HPDE6-E6E7 (cell line): ENCODE measurements around the gene WDR91.
"Not testable (repeated sequence)": the region's sequence is repeated elsewhere in the genome, so short reads cannot be mapped to it uniquely, and the experiment has no call there.

ENCODE experiments used
- DNase-seq: peaks from one replicate; pipeline ENCODE4 v3.0.0; 2011; ENCODE audit warnings: missing footprints; ENCODE audit errors: extremely low spot score

The WDR91 gene

DNA sequence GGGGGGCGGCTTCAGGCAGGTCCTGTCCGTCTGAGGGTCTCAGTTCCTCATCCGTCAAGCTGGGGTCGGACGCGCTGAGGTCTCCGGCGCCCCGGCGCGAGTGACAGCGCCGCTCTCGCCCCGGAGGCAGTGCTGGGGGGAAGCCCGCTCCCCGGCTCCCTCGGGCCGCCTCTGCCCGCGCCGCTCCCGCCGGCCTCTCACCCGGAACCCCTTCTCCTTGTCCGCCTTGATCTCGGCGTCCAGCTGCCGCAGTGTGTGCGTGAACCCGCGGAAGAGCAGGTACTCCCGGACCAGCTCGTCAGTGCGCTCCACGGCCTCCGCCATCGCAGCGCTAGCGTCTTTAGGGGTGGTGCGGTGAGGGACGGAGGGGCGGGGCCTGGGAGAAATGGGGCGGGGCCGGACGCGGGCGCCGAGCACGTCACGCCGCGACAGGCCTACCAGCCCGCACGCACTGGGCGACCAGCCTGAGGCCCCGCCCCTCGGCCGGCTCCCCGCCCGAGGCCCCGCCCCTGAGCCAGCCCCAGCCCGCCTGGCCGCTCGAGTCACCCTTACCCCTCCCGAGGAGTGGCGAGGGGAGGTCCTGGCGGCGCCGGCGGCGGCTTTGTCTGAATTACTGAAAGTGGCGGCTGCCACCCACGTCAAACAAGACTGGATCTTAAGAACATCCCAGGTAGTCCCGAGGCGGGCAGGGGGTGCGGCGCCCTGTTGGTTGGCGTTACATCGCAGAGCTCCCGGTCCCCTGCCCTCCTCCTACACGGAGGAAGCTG lies at the start of gene WDR91:
Gene WDR91 (minus strand): TSS at position 348 of the 767 bp plus-strand sequence. CDS start 24 bp downstream, at position 324.
- DNase-seq = peak; percentile 93

DNA sequence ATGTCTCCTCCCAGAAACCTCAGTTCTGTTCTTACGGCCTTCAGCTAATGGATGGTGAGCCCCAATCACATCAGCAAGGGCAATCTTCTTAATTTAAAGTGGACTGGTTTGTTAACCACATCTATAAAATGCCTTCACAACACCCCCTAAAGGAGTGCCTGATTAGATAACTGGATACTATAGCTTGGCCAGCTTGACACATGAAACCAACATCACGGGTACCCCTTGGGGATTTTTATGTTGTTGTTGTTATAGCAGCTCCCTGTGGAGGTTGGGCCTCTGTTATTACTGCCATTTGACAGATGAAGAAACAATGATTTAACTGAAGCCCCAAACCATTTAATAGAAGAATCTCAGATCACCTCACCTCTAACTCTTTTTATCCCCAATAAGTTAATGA lies 49.1 kb upstream of the WDR91 start:
- no peak for DNase-seq

DNA sequence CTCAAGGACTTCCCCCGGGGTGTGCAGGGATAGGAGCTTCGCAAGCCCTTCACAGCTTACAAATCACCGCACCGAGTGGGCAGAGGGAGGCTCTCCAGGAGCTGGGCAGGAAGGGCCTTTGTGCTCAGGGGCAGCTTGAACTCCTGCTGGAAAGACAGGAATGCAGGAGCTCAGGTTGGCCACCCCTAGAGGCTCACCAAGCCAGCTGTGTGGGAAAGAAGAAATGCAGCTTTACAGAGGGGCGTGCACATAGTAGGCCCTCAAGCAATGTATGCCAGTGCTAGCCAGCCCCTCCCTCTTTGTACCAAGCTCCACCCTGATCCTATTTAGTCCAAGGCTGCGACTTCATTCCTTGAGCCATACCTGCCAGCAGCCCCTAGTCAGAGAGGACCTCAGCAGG lies 48.4 kb upstream of the WDR91 start:
- DNase-seq = no peak

DNA sequence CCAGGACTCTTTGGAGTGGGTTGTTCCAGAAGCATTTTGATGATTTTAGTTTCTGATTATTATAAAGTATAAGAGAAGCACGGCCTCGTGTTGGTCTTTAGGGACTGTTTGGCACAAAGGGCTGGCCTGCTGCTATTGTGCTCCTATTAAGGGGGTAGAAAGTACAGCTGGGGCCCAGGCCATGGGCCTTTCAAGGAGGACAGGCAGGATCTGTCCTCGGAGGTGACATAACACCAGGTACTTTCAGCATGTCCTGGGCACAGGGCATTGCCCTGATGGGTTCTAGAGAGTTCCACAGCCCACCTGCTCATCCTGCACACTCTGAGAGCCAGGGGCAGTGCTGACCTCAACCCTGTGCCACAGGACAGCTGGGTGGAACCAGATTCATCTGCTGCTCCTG lies 47.3 kb upstream of the WDR91 start:
- no peak for DNase-seq

- no peak for DNase-seq
These were observed 46.5 kb upstream of the WDR91 start for GRCh38 chr7:135257790-135258189.

GRCh38 chr7:135253851-135254771 lies 42.8 kb upstream of the WDR91 start:
- peak; percentile 82 for DNase-seq

- no peak for DNase-seq
These were observed 40.4 kb upstream of the WDR91 start for GRCh38 chr7:135251496-135252391.

- DNase-seq = no peak
These were observed 37.2 kb upstream of the WDR91 start for GRCh38 chr7:135248546-135248945.

- DNase-seq = no peak
These were observed 36.6 kb upstream of the WDR91 start for GRCh38 chr7:135247746-135248471.

DNA sequence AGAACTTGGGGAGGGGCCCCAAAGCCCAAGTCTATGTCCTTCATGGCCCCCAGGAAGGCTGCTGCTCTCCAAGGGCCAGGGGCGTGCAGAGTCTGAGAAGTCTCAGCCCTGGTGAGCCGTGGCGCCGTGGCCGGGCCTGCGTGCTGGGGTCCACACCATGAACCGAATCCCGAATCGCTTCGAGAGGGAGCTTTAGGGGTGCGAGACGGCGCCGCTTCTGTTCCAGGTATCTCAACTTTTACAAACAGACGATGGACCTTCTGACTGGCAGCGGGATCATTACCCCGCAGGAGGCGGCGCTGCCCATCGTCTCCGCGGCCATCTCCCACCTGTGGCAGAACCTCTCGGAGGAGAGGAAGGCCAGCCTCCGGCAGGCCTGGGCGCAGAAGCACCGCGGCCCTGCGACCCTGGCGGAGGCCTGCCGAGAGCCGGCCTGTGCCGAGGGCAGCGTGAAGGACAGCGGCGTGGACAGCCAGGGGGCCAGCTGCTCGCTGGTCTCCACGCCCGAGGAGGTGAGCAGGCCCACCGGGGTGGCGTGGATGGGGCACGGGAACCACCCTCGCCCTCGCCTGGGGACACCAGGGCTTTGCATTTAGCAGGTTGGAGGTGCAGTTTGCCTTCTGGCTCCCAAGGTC lies 35.0 kb upstream of the WDR91 start:
- DNase-seq = no peak

- DNase-seq = no peak
These were observed 34.2 kb upstream of the WDR91 start for GRCh38 chr7:135245226-135246190.

DNA sequence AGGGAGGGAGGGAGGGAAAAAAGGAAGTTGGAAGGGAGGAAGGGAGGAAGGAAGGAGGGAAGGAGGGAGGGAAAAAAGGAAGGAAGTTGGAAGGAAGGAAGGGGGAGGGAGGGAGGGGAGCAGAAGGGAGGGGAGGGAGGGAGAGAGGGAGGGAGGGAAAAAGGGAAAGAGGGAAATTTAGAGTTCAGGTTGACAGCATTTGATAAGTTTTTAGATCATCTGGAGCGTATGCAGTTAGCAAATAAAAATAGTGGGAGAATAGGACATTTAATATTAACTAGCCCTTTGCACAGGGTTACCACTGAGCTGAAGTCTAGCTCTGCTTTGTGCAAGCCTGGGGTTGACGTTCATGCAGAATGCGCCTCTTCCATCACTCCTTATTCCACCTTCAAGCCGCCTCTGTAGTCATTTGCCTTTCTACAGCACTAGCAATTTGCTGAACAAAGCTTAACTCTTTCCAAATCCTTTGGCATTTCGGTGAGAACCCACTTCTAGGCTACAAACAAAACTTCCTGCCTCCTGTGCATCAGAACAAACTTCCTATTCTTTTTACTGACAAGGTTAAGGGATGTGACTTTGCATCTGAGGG lies 30.9 kb upstream of the WDR91 start:
- no peak for DNase-seq

DNA sequence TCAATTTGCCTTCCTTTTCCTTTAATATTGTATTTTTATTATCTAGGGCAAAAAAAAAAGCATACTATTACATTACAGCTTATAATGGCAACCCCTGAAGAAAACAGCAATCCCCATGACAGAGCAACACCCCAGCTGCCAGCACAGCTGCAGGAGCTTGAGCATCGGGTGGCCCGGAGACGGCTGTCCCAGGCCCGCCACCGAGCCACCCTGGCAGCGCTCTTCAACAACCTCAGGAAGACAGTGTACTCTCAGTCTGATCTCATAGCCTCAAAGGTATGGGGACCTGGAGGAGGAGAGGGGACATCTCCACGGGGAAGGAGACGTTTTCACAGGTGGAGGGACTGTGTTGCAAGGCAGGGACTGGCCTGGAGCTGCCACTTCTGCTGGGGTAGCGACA lies 29.1 kb upstream of the WDR91 start:
- DNase-seq = no peak

DNA sequence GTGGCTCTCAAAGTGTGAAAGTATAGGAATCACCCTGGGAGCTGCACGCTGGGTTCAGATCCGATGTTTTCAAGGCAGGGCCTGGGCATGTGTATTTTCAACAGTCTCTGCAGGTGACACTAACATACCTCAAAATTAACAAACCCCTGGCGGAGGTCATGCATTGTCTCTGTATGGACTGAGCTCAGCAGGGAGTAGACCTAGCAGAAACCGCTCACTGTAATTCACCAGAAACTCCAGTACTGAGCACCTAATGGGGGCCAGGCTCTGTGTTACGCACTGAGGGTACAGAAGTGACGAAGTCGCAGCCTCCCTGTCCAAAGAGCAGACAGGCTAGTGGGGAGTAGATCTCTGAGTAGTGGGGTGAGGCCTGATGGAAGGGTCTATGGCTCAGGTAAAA lies 27.9 kb upstream of the WDR91 start:
- no peak for DNase-seq

GRCh38 chr7:135238112-135238744 lies 26.9 kb upstream of the WDR91 start:
- DNase-seq = no peak

DNA sequence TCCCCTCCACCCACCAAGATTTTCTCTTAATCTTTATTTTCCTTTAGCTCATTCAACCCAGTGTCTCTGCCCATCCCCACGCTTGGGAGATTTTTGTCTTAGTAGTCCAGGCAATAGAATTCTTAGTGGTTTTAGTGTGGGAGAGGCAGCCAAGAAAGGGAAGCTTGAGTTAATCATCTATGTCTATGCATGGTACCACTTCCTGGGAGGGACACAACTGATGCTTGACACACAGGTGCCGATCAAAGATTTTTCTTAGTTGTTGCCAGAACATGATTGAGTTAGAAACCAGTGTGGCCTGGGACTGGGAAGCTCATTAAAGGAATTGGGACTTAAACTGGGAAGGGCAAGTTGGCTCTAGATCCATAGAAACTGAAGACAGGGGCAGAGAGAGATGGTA lies 25.4 kb upstream of the WDR91 start:
- no peak for DNase-seq

- DNase-seq = no peak
These were observed 24.5 kb upstream of the WDR91 start for GRCh38 chr7:135235841-135236240.

DNA sequence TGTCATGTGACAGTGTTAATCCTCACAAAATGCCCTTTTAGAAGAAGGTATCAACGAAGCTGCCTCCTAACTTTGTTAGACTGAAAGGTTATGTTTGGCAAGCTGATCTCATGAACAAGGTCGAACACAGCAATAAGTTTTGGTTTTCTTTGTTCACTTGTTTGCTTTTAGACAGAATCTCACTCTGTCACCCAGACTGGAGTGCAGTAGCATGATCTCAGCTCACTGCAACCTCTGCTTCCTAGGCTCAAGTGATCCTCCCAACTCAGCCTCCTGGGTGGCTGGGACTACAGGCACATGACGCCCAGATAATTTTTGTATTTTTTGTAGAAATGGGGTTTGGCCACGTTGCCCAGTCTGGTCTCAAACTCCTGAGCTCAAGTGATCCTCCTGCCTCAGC lies 23.4 kb upstream of the WDR91 start:
- no peak for DNase-seq

GRCh38 chr7:135234095-135234494 lies 22.8 kb upstream of the WDR91 start:
- not testable (repeated sequence) for DNase-seq
